Measurements from ENCODE around the gene MLC1.

MLC1 gene

DNA sequence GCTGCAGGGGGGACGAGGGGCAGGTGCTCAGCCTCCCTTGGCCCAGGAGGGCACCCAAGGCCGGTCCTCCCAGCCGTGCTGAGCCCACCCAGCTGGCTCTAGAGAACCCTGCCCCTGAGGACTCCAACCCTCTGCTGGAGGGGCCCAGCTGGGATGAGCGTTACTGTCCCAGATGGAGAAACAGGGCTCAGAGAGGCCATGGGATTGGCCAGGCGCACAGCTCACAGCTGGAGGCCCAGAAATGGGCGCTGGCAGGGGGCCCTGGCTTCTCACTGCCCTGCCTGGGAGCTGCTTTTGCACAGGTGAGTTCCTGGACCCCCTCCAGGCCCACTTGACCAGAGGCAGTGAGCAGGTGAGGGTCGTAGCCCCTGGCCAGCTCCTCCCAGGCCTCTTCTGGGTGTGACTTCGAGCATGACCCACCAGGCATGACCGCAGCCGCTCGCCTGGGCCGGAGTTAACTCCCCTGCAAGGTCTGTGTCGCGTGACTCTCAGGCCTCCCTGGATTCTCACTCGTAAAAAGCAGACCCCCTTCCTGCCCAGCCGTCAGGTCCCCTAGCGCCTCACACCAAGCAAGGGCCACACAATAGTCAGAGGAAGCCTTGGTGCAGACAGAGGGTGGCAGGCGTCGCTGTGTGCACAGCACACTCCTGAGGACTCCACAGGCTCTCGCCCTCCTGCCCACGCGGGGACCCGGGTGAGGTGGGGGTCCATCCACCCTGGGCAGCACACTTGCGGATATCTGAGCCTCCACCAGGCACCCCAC, 52.9 kb downstream of the MLC1 start:
- Histone ChIP-seq H3K79me2 (ENCODE audit: insufficient read depth, low read length) (no peaks in the 10 kb centered on the region), H3K4me2 (ENCODE audit: low read depth, low read length, poor library complexity, severe bottlenecking) (no peak overlapping the region), H3K4me1 (ENCODE audit: insufficient read depth, low read length, poor library complexity, severe bottlenecking) (no peaks in the 10 kb centered on the region), H3K9me2 (replicated peaks; ENCODE audit: low read depth, low read length) (no peaks in the 10 kb centered on the region), H3K4me3 (ENCODE audit: low read length, poor library complexity, severe bottlenecking) (no peak overlapping the region), H3F3A (ENCODE audit: low read depth) (no peaks in the 10 kb centered on the region), H3K36me3 (ENCODE audit: insufficient read depth, low read length) (no peaks in the 10 kb centered on the region), H3K9ac (ENCODE audit: low read depth, low read length, poor library complexity, severe bottlenecking) (no peak overlapping the region), H4K20me1 (ENCODE audit: insufficient read depth, low read length, poor library complexity, severe bottlenecking) (no peaks in the 10 kb centered on the region), H3K27me3 (ENCODE audit: insufficient read depth, low read length, poor library complexity, severe bottlenecking) (no peaks in the 10 kb centered on the region), H2AFZ (ENCODE audit: low read length) (no peak overlapping the region), H3K9me3 (ENCODE audit: insufficient read depth, low read depth, low read length) (no peaks in the 10 kb centered on the region)
- TF ChIP-seq, protein P1, sequence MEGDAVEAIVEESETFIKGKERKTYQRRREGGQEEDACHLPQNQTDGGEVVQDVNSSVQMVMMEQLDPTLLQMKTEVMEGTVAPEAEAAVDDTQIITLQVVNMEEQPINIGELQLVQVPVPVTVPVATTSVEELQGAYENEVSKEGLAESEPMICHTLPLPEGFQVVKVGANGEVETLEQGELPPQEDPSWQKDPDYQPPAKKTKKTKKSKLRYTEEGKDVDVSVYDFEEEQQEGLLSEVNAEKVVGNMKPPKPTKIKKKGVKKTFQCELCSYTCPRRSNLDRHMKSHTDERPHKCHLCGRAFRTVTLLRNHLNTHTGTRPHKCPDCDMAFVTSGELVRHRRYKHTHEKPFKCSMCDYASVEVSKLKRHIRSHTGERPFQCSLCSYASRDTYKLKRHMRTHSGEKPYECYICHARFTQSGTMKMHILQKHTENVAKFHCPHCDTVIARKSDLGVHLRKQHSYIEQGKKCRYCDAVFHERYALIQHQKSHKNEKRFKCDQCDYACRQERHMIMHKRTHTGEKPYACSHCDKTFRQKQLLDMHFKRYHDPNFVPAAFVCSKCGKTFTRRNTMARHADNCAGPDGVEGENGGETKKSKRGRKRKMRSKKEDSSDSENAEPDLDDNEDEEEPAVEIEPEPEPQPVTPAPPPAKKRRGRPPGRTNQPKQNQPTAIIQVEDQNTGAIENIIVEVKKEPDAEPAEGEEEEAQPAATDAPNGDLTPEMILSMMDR (conservative IDR thresholded peaks at IDR 0.05; ENCODE audit: low read length): no peak
- TF ChIP-seq EZH2phosphoT487 (IDR thresholded peaks at IDR 0.05; ENCODE audit: borderline replicate concordance): no peak

DNA sequence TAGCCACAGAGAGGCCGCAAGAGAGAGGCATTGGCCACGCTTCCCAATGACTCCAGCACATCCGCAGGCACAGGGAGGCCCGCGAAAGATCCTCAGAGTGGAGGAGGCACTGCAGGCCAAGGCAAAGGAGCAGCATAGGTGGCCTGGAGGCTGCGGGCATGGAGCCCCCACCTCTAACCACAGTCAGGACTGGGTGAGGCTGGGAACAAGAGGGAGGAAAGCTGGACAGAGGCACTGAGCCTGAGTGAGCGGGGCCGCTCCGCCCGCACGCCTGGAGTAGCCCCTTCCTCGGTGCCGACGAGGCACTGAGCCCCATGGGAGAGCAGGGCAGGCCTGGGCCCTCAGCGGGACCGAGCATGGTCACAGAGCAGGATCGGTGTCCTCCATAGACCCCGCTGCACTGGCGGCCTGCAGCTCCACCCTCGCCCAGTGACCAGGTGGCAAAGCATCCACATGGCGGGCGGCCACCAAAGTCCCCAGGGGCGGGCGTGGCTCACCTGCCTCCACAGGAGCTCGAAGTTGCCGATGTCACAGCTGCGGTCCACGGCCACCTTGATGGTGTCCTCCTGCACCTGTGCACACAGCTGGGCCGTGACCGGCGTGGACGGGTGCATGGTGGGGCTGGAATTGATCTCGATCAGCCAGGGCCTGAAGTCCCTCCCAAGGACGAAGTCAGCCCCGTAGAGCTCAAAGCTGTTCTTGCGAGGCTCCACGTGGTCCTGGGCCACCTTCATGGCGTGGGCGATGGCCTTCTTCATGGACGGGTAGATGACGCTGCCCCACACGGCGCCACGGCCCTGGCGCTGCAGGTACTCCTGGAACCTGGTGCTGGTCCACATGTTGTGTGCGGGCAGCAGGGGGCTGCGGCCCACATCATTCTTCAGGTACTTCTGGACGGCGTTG, 53.8 kb downstream of the MLC1 start:
- H3K79me2 ChIP-seq (ENCODE audit: insufficient read depth, low read length): no peaks in the 10 kb centered on the region
- no peaks in the 10 kb centered on the region for H3F3A ChIP-seq (ENCODE audit: low read depth)
- H2AFZ ChIP-seq (ENCODE audit: low read length): no peak overlapping the region
- no peak overlapping the region for H3K4me2 ChIP-seq (ENCODE audit: low read depth, low read length, poor library complexity, severe bottlenecking)
- H3K9ac ChIP-seq (ENCODE audit: low read depth, low read length, poor library complexity, severe bottlenecking): no peak overlapping the region
- H3K27me3 ChIP-seq (ENCODE audit: insufficient read depth, low read length, poor library complexity, severe bottlenecking): no peaks in the 10 kb centered on the region
- H3K4me3 ChIP-seq (ENCODE audit: low read length, poor library complexity, severe bottlenecking): no peak overlapping the region
- H3K4me1 ChIP-seq (ENCODE audit: insufficient read depth, low read length, poor library complexity, severe bottlenecking): no peaks in the 10 kb centered on the region
- no peaks in the 10 kb centered on the region for H4K20me1 ChIP-seq (ENCODE audit: insufficient read depth, low read length, poor library complexity, severe bottlenecking)
- no peaks in the 10 kb centered on the region for H3K36me3 ChIP-seq (ENCODE audit: insufficient read depth, low read length)
- TF ChIP-seq, protein P1 (conservative IDR thresholded peaks at IDR 0.05; ENCODE audit: low read length): no peak
- no peak for TF ChIP-seq EZH2phosphoT487 (IDR thresholded peaks at IDR 0.05; ENCODE audit: borderline replicate concordance)
- H3K9me3 ChIP-seq (ENCODE audit: insufficient read depth, low read depth, low read length): no peaks in the 10 kb centered on the region
- no peaks in the 10 kb centered on the region for H3K9me2 ChIP-seq (replicated peaks; ENCODE audit: low read depth, low read length)

DNA sequence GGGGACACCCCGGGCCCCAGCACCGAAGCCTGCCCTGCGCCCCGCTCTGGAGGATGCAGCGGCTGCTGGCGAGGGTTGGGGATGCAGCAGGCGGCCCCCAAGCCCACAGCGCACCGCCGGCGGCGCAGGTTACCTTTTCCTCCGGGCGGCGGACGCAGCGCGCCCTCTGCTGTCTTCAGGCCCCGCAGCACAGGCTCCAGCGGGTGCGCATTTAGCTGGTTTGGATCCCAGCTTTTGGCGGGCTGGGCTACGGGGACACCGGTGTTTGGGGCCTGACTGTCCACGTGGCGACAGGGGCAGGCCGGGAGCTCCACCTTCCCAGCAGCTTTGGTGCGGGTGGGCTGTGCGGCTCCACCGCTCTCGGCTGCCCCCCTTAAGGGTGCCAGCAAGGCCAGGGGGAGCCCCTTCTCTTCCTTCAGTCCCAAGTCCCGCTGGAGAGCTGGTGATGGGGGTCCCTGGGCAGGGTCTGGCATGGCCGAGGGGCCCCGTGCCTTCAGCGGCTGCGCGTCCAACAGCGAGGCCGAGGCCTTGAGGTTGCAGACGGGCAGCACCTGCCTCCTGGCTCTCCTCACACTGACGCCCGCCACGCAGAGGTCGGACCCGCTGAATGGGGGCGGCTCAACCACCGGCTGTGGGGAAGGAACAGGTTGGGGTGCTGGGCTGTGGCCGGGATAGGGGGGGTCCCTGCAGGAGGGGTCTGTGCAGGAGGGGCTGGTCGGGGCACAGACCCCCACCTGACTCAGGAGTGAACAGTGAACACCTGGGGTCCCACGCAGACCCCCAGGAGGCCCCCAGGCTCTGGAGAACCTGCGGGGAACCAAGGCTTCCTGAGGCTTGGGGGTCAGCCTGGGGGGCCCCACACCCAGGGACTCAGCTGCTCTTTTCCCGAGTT, 54.7 kb downstream of the MLC1 start:
- Histone ChIP-seq H3K79me2 (ENCODE audit: insufficient read depth, low read length) (no peaks in the 10 kb centered on the region), H3K9ac (ENCODE audit: low read depth, low read length, poor library complexity, severe bottlenecking) (no peak overlapping the region), H3K36me3 (ENCODE audit: insufficient read depth, low read length) (no peaks in the 10 kb centered on the region), H3K27me3 (ENCODE audit: insufficient read depth, low read length, poor library complexity, severe bottlenecking) (no peaks in the 10 kb centered on the region), H2AFZ (ENCODE audit: low read length) (no peak overlapping the region), H4K20me1 (ENCODE audit: insufficient read depth, low read length, poor library complexity, severe bottlenecking) (no peaks in the 10 kb centered on the region), H3K4me2 (ENCODE audit: low read depth, low read length, poor library complexity, severe bottlenecking) (no peak overlapping the region), H3K4me1 (ENCODE audit: insufficient read depth, low read length, poor library complexity, severe bottlenecking) (no peaks in the 10 kb centered on the region), H3F3A (ENCODE audit: low read depth) (no peaks in the 10 kb centered on the region), H3K9me2 (replicated peaks; ENCODE audit: low read depth, low read length) (no peaks in the 10 kb centered on the region), H3K4me3 (ENCODE audit: low read length, poor library complexity, severe bottlenecking) (no peak overlapping the region), H3K9me3 (ENCODE audit: insufficient read depth, low read depth, low read length) (no peaks in the 10 kb centered on the region)
- no peak for TF ChIP-seq EZH2phosphoT487 (IDR thresholded peaks at IDR 0.05; ENCODE audit: borderline replicate concordance)
- TF ChIP-seq, protein P1 (conservative IDR thresholded peaks at IDR 0.05; ENCODE audit: low read length): peak; percentile 77
